OCI-LY3 (cell line): ENCODE results near the gene KCTD16.

Experiments used
- CTCF ChIP-seq: fragments of 200-600, 300-600 bp; sonication (generic); IDR thresholded peaks from 2 replicates; pipeline ENCODE4 v1.5.1; 2014; ENCODE audit warnings: antibody characterized with exemption, low read length, low read depth
- EZH2phosphoT487 ChIP-seq: fragments of 200-600 bp; shearing (Covaris generic); IDR thresholded peaks from 2 replicates; pipeline ENCODE4 v1.6.1; 2018; ENCODE audit warnings: antibody characterized with exemption, mixed run types, low read depth

DNA sequence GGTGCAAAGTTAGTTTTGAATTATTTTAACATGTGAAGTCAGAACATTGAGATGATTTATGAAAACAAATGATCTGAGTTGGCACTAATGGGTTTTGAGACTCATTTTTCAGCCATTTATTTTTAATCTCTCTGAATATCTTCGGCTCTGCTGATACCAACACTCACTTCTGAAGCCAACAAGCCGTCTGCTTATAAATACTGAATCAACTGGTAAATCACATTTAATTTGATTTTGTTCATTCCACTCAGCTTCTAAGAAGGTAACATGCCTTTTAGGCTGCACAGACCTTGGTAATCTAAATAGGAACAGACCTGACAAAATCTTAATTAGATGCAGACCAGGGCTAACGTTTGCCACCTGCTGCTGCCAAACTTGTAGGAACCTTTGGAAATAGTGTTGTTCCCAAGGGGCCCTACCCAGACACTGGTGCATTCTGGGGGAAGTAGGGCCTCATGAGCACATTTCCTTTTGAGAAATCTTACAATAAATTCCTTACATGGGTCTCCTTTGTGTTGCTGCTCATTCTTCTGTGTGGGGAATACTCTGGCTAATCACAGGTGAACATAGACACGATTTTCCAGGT lies 182.2 kb downstream of the KCTD16 start:
- no peak for TF ChIP-seq CTCF
- no peak for TF ChIP-seq EZH2phosphoT487
